ENCODE data around the gene ZDHHC22. TPM values are rescaled to one million over a fixed set of nuclear protein-coding genes. Genes with fewer than 3 reads are reported as not detected.

ZDHHC22 gene
- polyA plus RNA-seq, 3 donors: not detected

DNA sequence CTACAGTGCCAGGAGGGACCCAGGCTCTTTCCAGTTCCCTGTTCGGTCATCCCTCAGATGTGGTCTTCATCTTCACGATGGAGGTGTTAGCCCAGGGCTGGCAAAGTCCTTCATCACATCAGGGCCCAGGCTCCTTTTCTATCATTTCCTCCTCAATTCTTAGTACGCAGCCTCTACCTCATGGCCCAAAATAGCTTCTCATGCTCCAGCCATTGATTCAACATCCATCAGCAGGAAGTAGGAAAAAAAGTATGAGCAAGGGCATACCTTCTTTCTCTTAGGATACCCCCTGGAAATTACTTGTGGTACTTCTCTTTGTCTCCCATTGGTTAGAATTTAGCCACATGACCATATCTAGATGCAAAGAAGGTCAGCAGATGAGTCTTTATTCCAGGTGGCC, 12.2 kb upstream of the ZDHHC22 start:
- no peak overlapping the region for H3K27ac Mint-ChIP-seq
- H3K4me1 Mint-ChIP-seq: peaks cover 2% of the 10 kb centered on the region
- Histone ChIP-seq H3K27me3 (ENCODE audit: control insufficient read depth in 2 of 2, insufficient read depth in 2 of 2, low read length in 2 of 2) (peaks cover 0 to 12% of the 10 kb centered on the region in 2 donors), H3K4me3 (replicated peaks in 1 of 3; ENCODE audit: low read depth in 2 of 3, low read length in 3 of 3) (no peak overlapping the region), H3K36me3 (replicated peaks in 1 of 2; ENCODE audit: control insufficient read depth in 1 of 2, insufficient read depth in 2 of 2, low read length in 2 of 2) (no peaks in the 10 kb centered on the region), H3K27ac (ENCODE audit: low read depth in 1 of 2, low read length in 2 of 2) (no peak overlapping the region), H2AFZ (ENCODE audit: insufficient read depth, low read depth, low read length, poor library complexity, severe bottlenecking) (no peak overlapping the region), H4K20me1 (ENCODE audit: insufficient read depth, low read length) (no peaks in the 10 kb centered on the region), H3K4me1 (ENCODE audit: control insufficient read depth in 1 of 2, insufficient read depth in 2 of 2, low read length in 2 of 2) (no peaks in the 10 kb centered on the region), H3K9me3 (replicated peaks in 1 of 2; ENCODE audit: control insufficient read depth in 1 of 2, insufficient read depth in 1 of 2, low read length in 2 of 2) (no peaks in the 10 kb centered on the region), H3K4me2 (replicated peaks; ENCODE audit: extremely low read depth, low read length, poor library complexity, severe bottlenecking) (no peak overlapping the region), H3K9ac (ENCODE audit: insufficient read depth, low read length, poor library complexity, severe bottlenecking) (no peak overlapping the region), H3K79me2 (ENCODE audit: insufficient read depth, low read length) (no peaks in the 10 kb centered on the region)
- no peak for TF ChIP-seq CTCF (IDR thresholded peaks at IDR 0.05)
- peaks cover 0 to 3% (median 0%) of the 10 kb centered on the region in 7 donors for H3K9me3 Mint-ChIP-seq
- DNase-seq: no peak
- intact Hi-C loops (cut with micrococcal nuclease): loop anchor here (2.0 to 10.0 kb wide), 3 partner anchors 157 to 401 kb away; no protein-coding TSS in a partner anchor
- H3K4me3 Mint-ChIP-seq: no peak overlapping the region
- peaks cover 17 to 30% (median 23%) of the 10 kb centered on the region in 3 donors for H3K27me3 Mint-ChIP-seq (ENCODE audit: low read depth in 3 of 3)
- no peaks in the 10 kb centered on the region for H3K36me3 Mint-ChIP-seq
- WGBS (ENCODE audit: insufficient coverage): 94% methylated on average over 2 of the region's 3 CpGs

DNA sequence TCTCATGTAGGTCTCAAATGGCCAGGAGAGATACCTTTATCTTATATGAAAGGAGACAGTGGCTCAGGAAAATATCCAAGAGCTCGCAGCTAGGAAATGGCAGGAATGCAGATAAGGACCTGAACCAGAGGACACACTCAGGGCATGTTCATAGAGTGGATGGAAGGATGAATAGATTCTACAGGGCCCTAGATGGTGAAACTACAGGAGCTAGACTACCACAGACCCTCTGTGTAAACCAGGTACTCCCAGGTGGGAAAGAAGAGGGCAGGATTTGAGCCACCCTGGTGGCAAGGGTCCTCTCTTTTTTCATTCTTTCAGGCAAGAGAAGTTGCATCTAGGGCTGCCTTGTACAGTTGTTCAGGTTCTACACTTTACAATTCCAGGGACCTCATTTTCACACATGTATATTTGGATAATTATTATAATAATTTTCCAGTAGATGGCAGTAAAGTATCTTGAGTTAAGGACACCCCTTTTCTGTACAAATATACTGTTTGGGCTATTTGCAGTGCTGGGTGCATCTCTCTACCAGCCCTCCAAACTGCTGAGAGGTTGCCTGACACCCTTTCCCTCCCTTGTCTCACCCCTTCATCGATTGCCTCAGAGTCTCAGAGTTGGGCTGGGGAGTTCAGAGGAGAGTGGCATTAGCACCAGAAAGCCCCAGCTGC, 10.5 kb upstream of the ZDHHC22 start:
- no peak overlapping the region for H2AFZ ChIP-seq (ENCODE audit: insufficient read depth, low read depth, low read length, poor library complexity, severe bottlenecking)
- H3K4me2 ChIP-seq (replicated peaks; ENCODE audit: extremely low read depth, low read length, poor library complexity, severe bottlenecking): no peak overlapping the region
- H3K27ac ChIP-seq (ENCODE audit: low read depth in 1 of 2, low read length in 2 of 2): no peak overlapping the region
- DNase-seq: peak in 1 of 3 donors; percentile 10
- no peaks in the 10 kb centered on the region for H3K79me2 ChIP-seq (ENCODE audit: insufficient read depth, low read length)
- no peaks in the 10 kb centered on the region for H4K20me1 ChIP-seq (ENCODE audit: insufficient read depth, low read length)
- H3K36me3 ChIP-seq (replicated peaks in 1 of 2; ENCODE audit: control insufficient read depth in 1 of 2, insufficient read depth in 2 of 2, low read length in 2 of 2): no peaks in the 10 kb centered on the region
- no peaks in the 10 kb centered on the region for H3K4me1 ChIP-seq (ENCODE audit: control insufficient read depth in 1 of 2, insufficient read depth in 2 of 2, low read length in 2 of 2)
- Mint-ChIP-seq H3K36me3 (no peaks in the 10 kb centered on the region), H3K4me3 (no peak overlapping the region), H3K27ac (no peak overlapping the region), H3K4me1 (peaks cover 2% of the 10 kb centered on the region), H3K27me3 (ENCODE audit: low read depth in 3 of 3) (peaks cover 9 to 21% (median 18%) of the 10 kb centered on the region in 3 donors), H3K9me3 (peaks cover 0 to 5% (median 0%) of the 10 kb centered on the region in 7 donors)
- no peak overlapping the region for H3K4me3 ChIP-seq (replicated peaks in 1 of 3; ENCODE audit: low read depth in 2 of 3, low read length in 3 of 3)
- TF ChIP-seq CTCF (IDR thresholded peaks at IDR 0.05): peak; percentile 25
- no CpG with 5 or more reads among the region's 2 CpGs for WGBS (ENCODE audit: insufficient coverage)
- H3K27me3 ChIP-seq (ENCODE audit: control insufficient read depth in 2 of 2, insufficient read depth in 2 of 2, low read length in 2 of 2): peaks cover under 1 to 5% of the 10 kb centered on the region in 2 donors
- no peak overlapping the region for H3K9ac ChIP-seq (ENCODE audit: insufficient read depth, low read length, poor library complexity, severe bottlenecking)
- intact Hi-C loops (cut with micrococcal nuclease): loop anchor here in 1 of 2 donors (5.0 to 10.0 kb wide), 2 partner anchors 165 to 403 kb away; no protein-coding TSS in a partner anchor
- no peaks in the 10 kb centered on the region for H3K9me3 ChIP-seq (replicated peaks in 1 of 2; ENCODE audit: control insufficient read depth in 1 of 2, insufficient read depth in 1 of 2, low read length in 2 of 2)

Data from CD14-positive monocyte (primary cell).